H1 (cell line): Measurements from ENCODE around the gene EPDR1. TPM values are rescaled to one million over a fixed set of nuclear protein-coding genes. Genes with fewer than 3 reads are reported as not detected.

ENCODE experiments used
- CTCF ChIA-PET: fragments of 300-600 bp; sonication (Branson Sonifier 250); formaldehyde crosslinking; loops from one replicate; lab custom pipeline; 2021; ENCODE audit not compliant: partially characterized antibody; lab: Charles Lee
- POLR2A ChIA-PET: fragments of 300-600 bp; sonication (Branson Sonifier 250); formaldehyde crosslinking; loops from one replicate; lab custom pipeline; 2021; ENCODE audit warnings: inconsistent platforms; ENCODE audit not compliant: partially characterized antibody; lab: Charles Lee
- DNase-seq, 2 experiments: peaks; one replicate each; pipeline versions ENCODE4 v3.0.0 to v3.0.0-alpha.2; 2010 to 2022; ENCODE audit warnings: low spot score in 2 of 2, low read depth in 1 of 2, mixed read lengths in 1 of 2
- FAIRE-seq: peaks from 2 replicates; lab custom pipeline; 2011; peaks lifted over from hg19 to GRCh38; lab: Jason Lieb, UNC
- H2AFZ ChIP-seq: 2 replicates; pipeline ENCODE4 v1.8.1; 2012; ENCODE audit warnings: low read length, inconsistent platforms
- H2AK5ac ChIP-seq: 2 replicates; pipeline ENCODE4 v1.6.1; 2013; ENCODE audit warnings: low read depth, low read length
- H2BK120ac ChIP-seq: replicated peaks from 2 replicates; pipeline ENCODE3; 2013; ENCODE audit warnings: low read depth, low read length, inconsistent platforms
- H2BK12ac ChIP-seq: 2 replicates; pipeline ENCODE4 v1.6.1; 2013; ENCODE audit warnings: low read depth, low read length
- H2BK15ac ChIP-seq: 2 replicates; pipeline ENCODE4 v1.6.1; 2013; ENCODE audit warnings: low read length
- H2BK20ac ChIP-seq: 2 replicates; pipeline ENCODE4 v1.6.1; 2013; ENCODE audit warnings: low read length
- H2BK5ac ChIP-seq: 2 replicates; pipeline ENCODE4 v1.6.1; 2013; ENCODE audit warnings: low read depth, low read length
- H3K14ac ChIP-seq: 2 replicates; pipeline ENCODE4 v1.6.1; 2013; ENCODE audit warnings: inconsistent platforms; ENCODE audit not compliant: insufficient read length
- H3K18ac ChIP-seq: 2 replicates; pipeline ENCODE4 v1.6.1; 2013; ENCODE audit warnings: low read length; ENCODE audit errors: extremely low read depth
- H3K23ac ChIP-seq: 2 replicates; pipeline ENCODE4 v1.6.1; 2013; ENCODE audit warnings: inconsistent platforms; ENCODE audit not compliant: insufficient read length
- H3K23me2 ChIP-seq: 2 replicates; pipeline ENCODE4 v1.6.1; 2013; ENCODE audit warnings: low read depth, low read length
- H3K27ac ChIP-seq: 2 replicates; pipeline ENCODE4 v1.6.1; 2011; ENCODE audit warnings: low read depth, low read length, inconsistent platforms
- H3K27me3 ChIP-seq, 4 experiments: replicated peaks in 1 of 4; 1 replicate in 1 of 4; 2 replicates in 3 of 4; pipeline versions ENCODE4 v1.6.1 to v1.8.1; 2011 to 2013; ENCODE audit warnings: low read length in 3 of 4, mild to moderate bottlenecking in 3 of 4, inconsistent platforms in 2 of 4, mixed read lengths in 2 of 4, moderate library complexity in 1 of 4; ENCODE audit not compliant: control insufficient read depth in 3 of 4, insufficient read depth in 3 of 4; ENCODE audit errors: extremely low read depth in 1 of 4
- H3K36me3 ChIP-seq, 4 experiments: 2 replicates each; pipeline versions ENCODE4 v1.6.1 to v1.8.1; 2011 to 2013; ENCODE audit warnings: mild to moderate bottlenecking in 4 of 4, low read length in 3 of 4, moderate library complexity in 2 of 4, control low read depth in 1 of 4, inconsistent platforms in 1 of 4; ENCODE audit not compliant: insufficient read depth in 4 of 4, control insufficient read depth in 2 of 4
- H3K4ac ChIP-seq: replicated peaks from 2 replicates; pipeline ENCODE3; 2013; ENCODE audit warnings: low read length, low read depth, mixed read lengths, inconsistent platforms; ENCODE audit not compliant: insufficient read length
- H3K4me1 ChIP-seq, 4 experiments: replicated peaks in 1 of 4; 1 replicate in 1 of 4; 2 replicates in 3 of 4; pipeline versions ENCODE4 v1.6.1 to v1.8.1; 2011 to 2013; ENCODE audit warnings: low read length in 3 of 4, inconsistent platforms in 2 of 4, mixed read lengths in 1 of 4; ENCODE audit not compliant: insufficient read depth in 4 of 4, control insufficient read depth in 3 of 4
- H3K4me2 ChIP-seq, 2 experiments: 2 replicates each; pipeline versions ENCODE4 v1.6.1 to v1.8.1; 2011 to 2013; ENCODE audit warnings: low read depth in 2 of 2, low read length in 2 of 2, control low read depth in 1 of 2, inconsistent platforms in 1 of 2, mild to moderate bottlenecking in 1 of 2; ENCODE audit not compliant: insufficient read depth in 1 of 2
- H3K4me3 ChIP-seq, 4 experiments: fragments of 200-600, 300-600 bp in 1 of 4; sonication (generic), shearing (Covaris generic), sonication (Bioruptor Twin) in 1 of 4; 2 replicates each; pipeline versions ENCODE4 v1.5.1 to v1.8.1; 2011 to 2016; ENCODE audit warnings: low read length in 4 of 4, low read depth in 3 of 4, control low read depth in 2 of 4, inconsistent platforms in 2 of 4, mild to moderate bottlenecking in 2 of 4, mixed read lengths in 1 of 4, moderate library complexity in 1 of 4; ENCODE audit not compliant: insufficient read depth in 2 of 4; ENCODE audit errors: extremely low read depth in 1 of 4
- H3K56ac ChIP-seq: replicated peaks from 2 replicates; pipeline ENCODE3; 2013; ENCODE audit warnings: low read depth, mild to moderate bottlenecking, mixed read lengths, low read length, inconsistent platforms; ENCODE audit not compliant: insufficient read length
- H3K79me1 ChIP-seq: 2 replicates; pipeline ENCODE4 v1.6.1; 2013; ENCODE audit warnings: low read depth, low read length, control low read depth
- H3K79me2 ChIP-seq, 2 experiments: 2 replicates each; pipeline versions ENCODE4 v1.6.1 to v1.8.1; 2012 to 2013; ENCODE audit warnings: low read length in 2 of 2, mild to moderate bottlenecking in 2 of 2, inconsistent platforms in 1 of 2; ENCODE audit not compliant: insufficient read depth in 2 of 2, control insufficient read depth in 1 of 2
- H3K9ac ChIP-seq, 4 experiments: replicated peaks in 1 of 4; 1 replicate in 1 of 4; 2 replicates in 3 of 4; pipeline versions ENCODE4 v1.6.1 to v1.8.1; 2011 to 2013; ENCODE audit warnings: low read depth in 3 of 4, low read length in 3 of 4, control low read depth in 2 of 4, mild to moderate bottlenecking in 2 of 4, moderate library complexity in 2 of 4, inconsistent platforms in 1 of 4; ENCODE audit errors: extremely low read depth in 1 of 4
- H3K9me3 ChIP-seq, 2 experiments: 2 replicates each; pipeline versions ENCODE4 v1.6.1 to v1.8.1; 2012 to 2013; ENCODE audit warnings: mild to moderate bottlenecking in 2 of 2, moderate library complexity in 2 of 2, control low read depth in 1 of 2, inconsistent platforms in 1 of 2, low read depth in 1 of 2, low read length in 1 of 2, mixed read lengths in 1 of 2; ENCODE audit not compliant: insufficient read depth in 2 of 2
- H4K20me1 ChIP-seq, 2 experiments: replicated peaks in 1 of 2; 2 replicates each; pipeline versions ENCODE3 to v1.8.1; 2011 to 2013; ENCODE audit warnings: inconsistent platforms in 2 of 2, low read length in 2 of 2, mild to moderate bottlenecking in 1 of 2; ENCODE audit not compliant: insufficient read depth in 2 of 2, control insufficient read depth in 1 of 2
- H4K5ac ChIP-seq: 2 replicates; pipeline ENCODE4 v1.6.1; 2013; ENCODE audit warnings: low read length, low read depth, mixed read lengths, inconsistent platforms; ENCODE audit not compliant: insufficient read length
- H4K8ac ChIP-seq: 2 replicates; pipeline ENCODE4 v1.8.0; 2013; ENCODE audit warnings: mild to moderate bottlenecking, moderate library complexity, low read length, inconsistent platforms; ENCODE audit not compliant: insufficient read depth; ENCODE audit errors: extremely low read depth
- H4K91ac ChIP-seq: replicated peaks from 2 replicates; pipeline ENCODE3; 2013; ENCODE audit warnings: low read length, mixed read lengths, inconsistent platforms; ENCODE audit not compliant: insufficient read length
- ASH2L ChIP-seq: fragments of 200-600, 300-600 bp; sonication (generic); IDR thresholded peaks from one replicate; pipeline ENCODE4 v1.7.1; 2017; ENCODE audit warnings: low read length
- BRCA1 ChIP-seq: IDR thresholded peaks from 2 replicates; pipeline ENCODE4 v1.6.1; 2012; ENCODE audit warnings: low read depth, low read length, improper control_type of control experiment
- CHD1 ChIP-seq: IDR thresholded peaks from 2 replicates; pipeline ENCODE4 v1.6.1; 2012; ENCODE audit warnings: low read depth, low read length, improper control_type of control experiment
- CREB1 ChIP-seq: IDR thresholded peaks from 2 replicates; pipeline ENCODE4 v1.6.1; 2012; ENCODE audit warnings: inconsistent platforms
- GTF2F1 ChIP-seq: IDR thresholded peaks from 2 replicates; pipeline ENCODE4 v1.6.1; 2012; ENCODE audit warnings: low read depth, low read length, improper control_type of control experiment, borderline replicate concordance
- JUND ChIP-seq: IDR thresholded peaks from 2 replicates; pipeline ENCODE4 v1.6.1; 2011; ENCODE audit warnings: mild to moderate bottlenecking, improper control_type of control experiment, low read length
- KDM5A ChIP-seq: fragments of 200-600 bp; IDR thresholded peaks from 2 replicates; pipeline ENCODE4 v1.7.1; 2012; ENCODE audit warnings: mild to moderate bottlenecking, low read length, inconsistent platforms, mixed read lengths
- PHF8 ChIP-seq: fragments of 200-600 bp; sonication (generic); conservative IDR thresholded peaks from 2 replicates; pipeline ENCODE4 v1.7.1; 2012; ENCODE audit warnings: low read depth, mild to moderate bottlenecking, inconsistent platforms, low read length, moderate library complexity
- POLR2AphosphoS5 ChIP-seq: IDR thresholded peaks from 2 replicates; pipeline ENCODE4 v1.6.1; 2011; ENCODE audit warnings: low read depth, low read length
- RFX5 ChIP-seq: IDR thresholded peaks from 2 replicates; pipeline ENCODE4 v1.6.1; 2011; ENCODE audit warnings: low read depth, low read length, improper control_type of control experiment, borderline replicate concordance
- SIX5 ChIP-seq: IDR thresholded peaks from 2 replicates; pipeline ENCODE4 v1.6.1; 2011; ENCODE audit warnings: mild to moderate bottlenecking, low read depth, low read length
- SUZ12 ChIP-seq: fragments of 200-600 bp; sonication (generic); IDR thresholded peaks from 2 replicates; pipeline ENCODE4 v1.6.1; 2012; ENCODE audit warnings: mild to moderate bottlenecking, inconsistent platforms, low read length, moderate library complexity, mixed read lengths
- TAF1 ChIP-seq: IDR thresholded peaks from 2 replicates; pipeline ENCODE4 v1.6.1; 2011; ENCODE audit warnings: mild to moderate bottlenecking, low read depth, low read length
- TAF7 ChIP-seq: optimal IDR thresholded peaks from 2 replicates; pipeline ENCODE3; 2011; ENCODE audit warnings: low read depth, mild to moderate bottlenecking, inconsistent platforms, low read length, moderate library complexity, borderline replicate concordance
- WGBS, 2 experiments: shearing (Covaris generic) in 1 of 2; methylation state at CpG; one replicate each; pipeline versions ENCODE4 v1.1.6 to v1.1.7; 2013 to 2015; ENCODE audit warnings: low lambda C conversion rate in 2 of 2, mixed read lengths in 2 of 2, inconsistent platforms in 1 of 2, low coverage in 1 of 2, missing lambda C conversion rate in 1 of 2; ENCODE audit not compliant: insufficient replicate concordance in 2 of 2, insufficient coverage in 1 of 2, insufficient read length in 1 of 2; ENCODE audit errors: extremely low coverage in 1 of 2, missing lambda C conversion rate in 1 of 2; 5-methylcytosine and 5-hydroxymethylcytosine counted together
- polyA plus RNA-seq, 7 experiments: library from polyadenylated mRNA; depleted of rRNA in 3 of 7; stranded (reverse) in 5 of 7; unstranded in 2 of 7; fragments of >200 nt in 5 of 7; fragments of 200-250 nt in 2 of 7; gene quantifications; 1 replicate in 5 of 7; 2 replicates in 1 of 7; 4 replicates in 1 of 7; pipeline versions ENCODE4 v1.2.1 to v1.2.3, GENCODE V29; 2011 to 2013; ENCODE audit warnings: missing spikeins in 2 of 7, mixed read lengths in 2 of 7
- total RNA-seq: library from RNA; stranded (reverse); fragmentation: NEBNext Ultra II Directional; extraction: Animal tissue kit (Norgen Biotek cat#: 25700); gene quantifications from 2 replicates; pipeline ENCODE4 v1.2.1, GENCODE V29; 2021

EPDR1 gene
- total and polyA plus RNA-seq, 2 of the 8 experiments (the other 6 are each of a cell fraction or from before 2014, with no cell fraction given): 6.4 to 8.2 TPM

DNA sequence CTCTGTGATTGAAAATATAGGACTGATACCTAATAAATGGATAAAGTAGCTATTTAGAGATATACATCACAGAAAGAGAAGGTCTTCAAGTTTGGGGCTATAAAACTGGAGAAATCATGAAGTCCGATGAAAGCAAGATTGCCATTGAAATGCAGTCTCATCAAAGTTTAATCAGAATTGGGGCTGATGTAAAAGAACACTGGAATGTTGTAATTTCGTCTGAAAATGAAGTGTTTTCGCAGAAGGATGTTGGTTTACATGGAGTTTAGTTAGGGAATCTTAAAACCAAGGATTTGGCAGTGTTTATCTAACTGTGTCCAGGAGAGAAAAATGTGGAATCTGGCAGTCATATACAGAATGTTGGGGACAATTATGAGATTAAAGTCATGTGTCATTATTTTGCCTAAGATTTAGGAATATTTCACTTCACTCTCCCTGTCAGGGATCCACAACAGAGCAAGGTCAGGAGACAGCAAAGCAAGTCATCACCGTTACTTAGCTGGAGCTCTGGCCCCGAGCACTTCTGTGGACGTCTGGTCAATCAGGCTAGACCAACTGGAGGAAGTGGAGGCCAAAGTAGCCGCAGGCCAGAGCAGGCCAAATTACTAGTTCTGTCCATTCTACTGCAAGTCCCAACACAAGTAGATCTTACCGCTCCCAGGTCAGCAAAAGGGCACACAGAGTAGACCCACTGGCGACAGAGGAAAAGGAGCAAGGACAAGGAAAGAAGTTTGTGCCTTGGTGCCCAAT is 37.0 kb downstream of the EPDR1 start:
- no peak overlapping the region for H2BK12ac ChIP-seq
- H3K4me3 ChIP-seq: no peak overlapping the region
- H4K91ac ChIP-seq: no peak overlapping the region
- DNase-seq (no peak), FAIRE-seq (no peak)
- no peaks in the 10 kb centered on the region for H3K9me3 ChIP-seq
- no peak overlapping the region for H2BK20ac ChIP-seq
- no peak overlapping the region for H2BK15ac ChIP-seq
- H3K27ac ChIP-seq: no peak overlapping the region
- ChIA-PET CTCF (interaction anchor here (1.2 to 1.8 kb wide), 3 partner anchors 39 to 258 kb away, joined by 3 to 5 read pairs (median 4); no protein-coding TSS in a partner anchor), POLR2A (no interaction called here)
- no peak overlapping the region for H2AK5ac ChIP-seq
- no peak overlapping the region for H3K56ac ChIP-seq
- H3K4me1 ChIP-seq: no peaks in the 10 kb centered on the region
- H3K4me2 ChIP-seq: no peak overlapping the region
- H3K9ac ChIP-seq: no peak overlapping the region
- H3K79me1 ChIP-seq: no peaks in the 10 kb centered on the region
- no peaks in the 10 kb centered on the region for H4K20me1 ChIP-seq
- no peak overlapping the region for H2BK5ac ChIP-seq
- H4K5ac ChIP-seq: no peak overlapping the region
- H3K27me3 ChIP-seq: no peaks in the 10 kb centered on the region
- H2BK120ac ChIP-seq: no peak overlapping the region
- no peaks in the 10 kb centered on the region for H3K79me2 ChIP-seq
- no peak overlapping the region for H2AFZ ChIP-seq
- H4K8ac ChIP-seq: no peak overlapping the region
- H3K23me2 ChIP-seq: no peaks in the 10 kb centered on the region
- no peaks in the 10 kb centered on the region for H3K36me3 ChIP-seq
- H3K4ac ChIP-seq: no peak overlapping the region
- 90% methylated on average over 9 of the region's 9 CpGs; no CpG with 5 or more reads in 1 of the 2 experiments for WGBS, 2 experiments
- H3K14ac ChIP-seq: no peak overlapping the region
- H3K18ac ChIP-seq: no peak overlapping the region
- H3K23ac ChIP-seq: no peak overlapping the region
- TF ChIP-seq KDM5A: no peak
- TF ChIP-seq PHF8: no peak
- no peak for TF ChIP-seq POLR2AphosphoS5
- no peak for TF ChIP-seq SIX5
- TF ChIP-seq BRCA1: no peak
- TF ChIP-seq CHD1: no peak
- TF ChIP-seq GTF2F1: no peak
- TF ChIP-seq JUND: no peak
- no peak for TF ChIP-seq SUZ12
- no peak for TF ChIP-seq RFX5
- no peak for TF ChIP-seq ASH2L
- TF ChIP-seq TAF7: no peak
- TF ChIP-seq CREB1: no peak
- no peak for TF ChIP-seq TAF1
